ENCODE measurements around the gene CIDEC. TPM values are rescaled to one million over a fixed set of nuclear protein-coding genes. Genes with fewer than 3 reads are reported as not detected.

CIDEC gene
- total RNA-seq, 3 donors from 2014 or later, result 10.4 to 49.0 (median 14.9) TPM

GRCh38 chr3:9916734-9917680, 37.0 kb upstream of the CIDEC start, which contains the start of gene IL17RC:
TSS of gene IL17RC (plus strand) at chr3:9917098. CDS start at chr3:9917316, 218 bp downstream.
- Histone ChIP-seq H3K4me1 (ENCODE audit: low read depth) (peaks cover 35% of the 10 kb centered on the region), H3K9me3 (no peaks in the 10 kb centered on the region), H3K36me3 (ENCODE audit: low read depth) (peaks cover 3% of the 10 kb centered on the region), H3K4me3 (peak within 1 kb of the TSS; percentile 32)
- no peak for TF ChIP-seq CTCF (IDR thresholded peaks at IDR 0.05)
- DNase-seq, result peak; percentile 90 to 93 (median 91)
- intact Hi-C loops (cut with DNase I, micrococcal nuclease), result no loop called here
- ATAC-seq, result peak; percentile 89

- Histone ChIP-seq H3K36me3 (ENCODE audit: low read depth) (peaks cover 3% of the 10 kb centered on the region), H3K4me1 (ENCODE audit: low read depth) (peaks cover 35% of the 10 kb centered on the region), H3K9me3 (no peaks in the 10 kb centered on the region), H3K4me3 (no peak overlapping the region)
- DNase-seq (no peak), ATAC-seq (no peak)
- no peak for TF ChIP-seq CTCF (IDR thresholded peaks at IDR 0.05)
- intact Hi-C loops (cut with DNase I, micrococcal nuclease), result no loop called here
Observed at GRCh38 chr3:9916346-9916733, 36.3 kb upstream of the CIDEC start.

- H3K9me3 ChIP-seq, result no peaks in the 10 kb centered on the region
- peaks cover 35% of the 10 kb centered on the region for H3K4me1 ChIP-seq (ENCODE audit: low read depth)
- peak overlapping the region; percentile 32 for H3K4me3 ChIP-seq
- intact Hi-C loops (cut with DNase I, micrococcal nuclease), result no loop called here
- peaks cover 3% of the 10 kb centered on the region for H3K36me3 ChIP-seq (ENCODE audit: low read depth)
- peak; percentile 13 for TF ChIP-seq CTCF (IDR thresholded peaks at IDR 0.05)
- ATAC-seq (peak; percentile 65), DNase-seq (peak; percentile 75 to 84 (median 81))
Observed at GRCh38 chr3:9915254-9916141, 35.4 kb upstream of the CIDEC start.

GRCh38 chr3:9914559-9915253, 34.7 kb upstream of the CIDEC start:
- ATAC-seq (no peak), DNase-seq (no peak)
- intact Hi-C loops (cut with DNase I, micrococcal nuclease), result no loop called here
- H3K4me1 ChIP-seq (ENCODE audit: low read depth), result peaks cover 35% of the 10 kb centered on the region
- no peaks in the 10 kb centered on the region for H3K9me3 ChIP-seq
- H3K4me3 ChIP-seq, result no peak overlapping the region
- peaks cover 3% of the 10 kb centered on the region for H3K36me3 ChIP-seq (ENCODE audit: low read depth)
- no peak for TF ChIP-seq CTCF (IDR thresholded peaks at IDR 0.05)

GRCh38 chr3:9914011-9914410, 34.0 kb upstream of the CIDEC start:
- ATAC-seq (no peak), DNase-seq (no peak)
- Histone ChIP-seq H3K4me3 (no peak overlapping the region), H3K36me3 (ENCODE audit: low read depth) (peaks cover 3% of the 10 kb centered on the region), H3K9me3 (no peaks in the 10 kb centered on the region), H3K4me1 (ENCODE audit: low read depth) (peaks cover 35% of the 10 kb centered on the region)
- intact Hi-C loops (cut with DNase I, micrococcal nuclease), result no loop called here
- TF ChIP-seq CTCF (IDR thresholded peaks at IDR 0.05), result no peak
